Measurements from ENCODE around the gene GAL.

The GAL gene

DNA sequence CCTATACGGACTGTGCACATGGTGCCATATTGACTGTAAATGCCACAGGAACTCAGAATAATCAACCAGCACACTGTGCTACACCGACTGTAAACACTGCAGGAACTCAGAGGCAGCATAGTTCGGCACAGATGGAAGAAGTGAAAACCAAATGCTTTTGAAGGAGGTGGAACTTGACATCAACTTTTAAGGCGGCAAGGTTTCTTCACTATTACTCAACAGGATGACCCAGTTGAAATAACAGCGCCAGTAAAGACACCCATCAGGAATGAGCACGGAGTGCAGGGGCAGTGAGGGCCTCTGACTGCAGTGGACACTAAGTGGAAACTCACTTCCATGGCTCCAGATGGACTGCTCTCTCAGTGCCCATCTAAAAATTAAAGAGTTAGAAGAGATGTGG is 51.3 kb downstream of the GAL start:
- H3K14ac ChIP-seq (ENCODE audit: low read length) = no peak overlapping the region
- H3K23ac ChIP-seq (ENCODE audit: low read length) = no peak overlapping the region
- no peak overlapping the region for H3K4ac ChIP-seq (ENCODE audit: low read depth, low read length)
- no peak overlapping the region for H3K9ac ChIP-seq (ENCODE audit: low read length)
- H4K8ac ChIP-seq (ENCODE audit: low read depth, low read length) = no peak overlapping the region
- H3K9me3 ChIP-seq (ENCODE audit: insufficient read depth, low read depth, low read length) = peaks cover 1% of the 10 kb centered on the region
- no peak overlapping the region for H2AK5ac ChIP-seq (ENCODE audit: low read length)
- no peaks in the 10 kb centered on the region for H3K27me3 ChIP-seq (ENCODE audit: insufficient read depth, low read length)
- no peak overlapping the region for H2BK5ac ChIP-seq (ENCODE audit: low read depth, low read length, poor library complexity)
- H3K4me3 ChIP-seq (ENCODE audit: low read depth, low read length) = no peak overlapping the region
- no peak overlapping the region for H2AFZ ChIP-seq (ENCODE audit: insufficient read depth, low read length, poor library complexity)
- no peak overlapping the region for H2BK12ac ChIP-seq (ENCODE audit: low read length)
- no peak overlapping the region for H3K27ac ChIP-seq (ENCODE audit: low read depth, low read length)
- no peaks in the 10 kb centered on the region for H3K79me1 ChIP-seq (ENCODE audit: low read length)
- H4K91ac ChIP-seq (ENCODE audit: low read depth, low read length) = no peak overlapping the region
- H3K4me2 ChIP-seq (ENCODE audit: low read length) = no peak overlapping the region
- no peaks in the 10 kb centered on the region for H3K4me1 ChIP-seq (ENCODE audit: control insufficient read depth in 1 of 2, insufficient read depth in 2 of 2, low read length in 2 of 2)
- no peak for DNase-seq
- no peak overlapping the region for H3K18ac ChIP-seq (ENCODE audit: low read length)
- H3K36me3 ChIP-seq (ENCODE audit: control insufficient read depth in 1 of 2, insufficient read depth in 2 of 2, low read length in 2 of 2) = no peaks in the 10 kb centered on the region
- H4K12ac ChIP-seq (ENCODE audit: low read depth, low read length) = no peak overlapping the region
- H3K79me2 ChIP-seq (ENCODE audit: control insufficient read depth, insufficient read depth, low read length, poor library complexity) = no peaks in the 10 kb centered on the region
- WGBS (ENCODE audit: extremely low coverage, insufficient coverage, insufficient read length) = no CpG with 5 or more reads among the region's 6 CpGs
- H2BK120ac ChIP-seq (ENCODE audit: insufficient read depth, low read length, poor library complexity) = no peak overlapping the region
